Osteoblast (primary cell): Measurements from ENCODE around the gene OBSL1. TPM values are rescaled to one million over a fixed set of nuclear protein-coding genes. Genes with fewer than 3 reads are reported as not detected.

ENCODE experiments used
- DNase-seq: peaks from one replicate; pipeline ENCODE4 v3.0.0; 2011; ENCODE audit warnings: low spot score, mixed read lengths; ENCODE audit not compliant: insufficient read length; ENCODE audit errors: missing footprints
- H2AFZ ChIP-seq: 2 replicates; pipeline ENCODE4 v1.6.0; 2011; ENCODE audit warnings: mild to moderate bottlenecking, low read length
- H3K27ac ChIP-seq: 2 replicates; pipeline ENCODE4 v1.5.1; 2011; ENCODE audit warnings: mild to moderate bottlenecking, low read depth, low read length, moderate library complexity
- H3K27me3 ChIP-seq: 2 replicates; pipeline ENCODE4 v1.6.0; 2012; ENCODE audit warnings: mild to moderate bottlenecking, control low read depth, inconsistent platforms, low read length, moderate library complexity; ENCODE audit not compliant: insufficient read depth
- H3K36me3 ChIP-seq: 2 replicates; pipeline ENCODE4 v1.5.1; 2011; ENCODE audit warnings: mild to moderate bottlenecking, low read length, control low read depth, moderate library complexity; ENCODE audit not compliant: insufficient read depth
- H3K4me1 ChIP-seq: 2 replicates; pipeline ENCODE4 v1.5.1; 2011; ENCODE audit warnings: mild to moderate bottlenecking, low read length, control low read depth, moderate library complexity; ENCODE audit not compliant: insufficient read depth
- H3K4me2 ChIP-seq: 2 replicates; pipeline ENCODE4 v1.6.0; 2011; ENCODE audit warnings: mild to moderate bottlenecking, low read length; ENCODE audit not compliant: insufficient read depth
- H3K4me3 ChIP-seq: fragments of 200-600 bp; sonication (generic); 3 replicates; pipeline ENCODE4 v1.5.1; 2012; ENCODE audit warnings: mild to moderate bottlenecking, low read length, inconsistent platforms; ENCODE audit not compliant: insufficient read depth
- H3K79me2 ChIP-seq: 2 replicates; pipeline ENCODE4 v1.6.0; 2012; ENCODE audit warnings: mild to moderate bottlenecking, low read length, control low read depth, inconsistent platforms; ENCODE audit not compliant: insufficient read depth
- H3K9me3 ChIP-seq: 2 replicates; pipeline ENCODE4 v1.5.1; 2011; ENCODE audit warnings: low read depth, low read length, control low read depth
- H4K20me1 ChIP-seq: 2 replicates; pipeline ENCODE4 v1.6.0; 2012; ENCODE audit warnings: mild to moderate bottlenecking, low read length, control low read depth; ENCODE audit not compliant: insufficient read depth
- total RNA-seq: library from RNA; depleted of rRNA; stranded (reverse); fragments of >200 nt; gene quantifications from 2 replicates; pipeline ENCODE4 v1.2.3, GENCODE V29; 2012
- TF ChIP-seq, protein P1 (sequence below): IDR thresholded peaks from 2 replicates; pipeline ENCODE4 v1.5.1; 2011; ENCODE audit warnings: mild to moderate bottlenecking, low read depth, low read length, moderate library complexity; ENCODE audit errors: extremely low read depth

The OBSL1 gene
- total RNA-seq, 1 donor, result 65.9 TPM

DNA sequence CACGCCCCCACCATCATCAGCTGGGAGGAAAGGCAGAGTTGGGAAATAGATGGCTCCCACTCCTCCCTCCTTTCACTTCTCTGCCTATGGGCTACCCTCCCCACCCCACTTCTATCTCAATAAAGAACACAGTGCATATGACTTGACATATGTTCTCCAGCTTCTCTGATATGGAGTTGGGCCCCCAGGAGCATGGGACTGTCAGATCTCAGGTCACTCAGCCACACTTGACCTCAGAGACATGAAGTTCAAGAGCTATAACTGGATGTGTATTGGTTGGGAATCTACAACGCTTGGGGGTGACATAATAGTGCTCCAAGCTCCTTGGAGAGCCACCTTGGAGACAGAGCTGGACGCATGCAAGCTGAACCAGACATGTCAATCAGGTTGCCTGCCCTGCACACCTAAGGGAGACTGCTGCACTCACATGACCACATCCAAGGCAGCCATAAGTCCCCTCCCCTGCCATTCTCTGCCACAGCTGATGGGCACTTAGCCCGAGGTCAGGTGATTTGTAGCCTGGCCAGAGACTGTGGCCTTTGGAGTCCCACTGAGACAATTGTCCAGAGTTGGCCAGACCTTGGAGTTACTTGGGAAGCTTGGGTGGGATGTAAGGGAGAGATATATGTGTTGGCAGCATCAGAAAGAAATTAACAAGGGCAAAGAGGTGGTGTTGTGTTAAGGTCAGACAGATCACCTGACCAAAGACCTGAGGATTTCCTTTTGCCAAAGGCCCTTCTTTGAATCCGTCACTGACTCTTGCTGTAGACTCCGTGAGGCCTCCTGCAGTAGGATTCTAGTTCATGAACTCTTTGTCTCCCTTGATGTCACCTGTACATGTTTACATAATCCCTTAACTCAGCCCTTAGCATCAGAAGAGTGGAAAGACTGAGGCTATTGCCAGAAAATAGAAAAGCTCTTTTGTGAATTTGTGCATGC is 4.5 kb upstream of the OBSL1 start:
- Histone ChIP-seq H3K79me2 (no peaks in the 10 kb centered on the region), H2AFZ (no peak overlapping the region), H3K27me3 (peaks cover 33% of the 10 kb centered on the region), H3K27ac (no peak overlapping the region), H3K36me3 (no peaks in the 10 kb centered on the region), H3K4me3 (no peak overlapping the region), H3K9me3 (no peaks in the 10 kb centered on the region), H3K4me1 (no peaks in the 10 kb centered on the region), H3K4me2 (no peak overlapping the region), H4K20me1 (no peaks in the 10 kb centered on the region)
- TF ChIP-seq, protein P1, sequence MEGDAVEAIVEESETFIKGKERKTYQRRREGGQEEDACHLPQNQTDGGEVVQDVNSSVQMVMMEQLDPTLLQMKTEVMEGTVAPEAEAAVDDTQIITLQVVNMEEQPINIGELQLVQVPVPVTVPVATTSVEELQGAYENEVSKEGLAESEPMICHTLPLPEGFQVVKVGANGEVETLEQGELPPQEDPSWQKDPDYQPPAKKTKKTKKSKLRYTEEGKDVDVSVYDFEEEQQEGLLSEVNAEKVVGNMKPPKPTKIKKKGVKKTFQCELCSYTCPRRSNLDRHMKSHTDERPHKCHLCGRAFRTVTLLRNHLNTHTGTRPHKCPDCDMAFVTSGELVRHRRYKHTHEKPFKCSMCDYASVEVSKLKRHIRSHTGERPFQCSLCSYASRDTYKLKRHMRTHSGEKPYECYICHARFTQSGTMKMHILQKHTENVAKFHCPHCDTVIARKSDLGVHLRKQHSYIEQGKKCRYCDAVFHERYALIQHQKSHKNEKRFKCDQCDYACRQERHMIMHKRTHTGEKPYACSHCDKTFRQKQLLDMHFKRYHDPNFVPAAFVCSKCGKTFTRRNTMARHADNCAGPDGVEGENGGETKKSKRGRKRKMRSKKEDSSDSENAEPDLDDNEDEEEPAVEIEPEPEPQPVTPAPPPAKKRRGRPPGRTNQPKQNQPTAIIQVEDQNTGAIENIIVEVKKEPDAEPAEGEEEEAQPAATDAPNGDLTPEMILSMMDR, result no peak
- DNase-seq, result no peak

DNA sequence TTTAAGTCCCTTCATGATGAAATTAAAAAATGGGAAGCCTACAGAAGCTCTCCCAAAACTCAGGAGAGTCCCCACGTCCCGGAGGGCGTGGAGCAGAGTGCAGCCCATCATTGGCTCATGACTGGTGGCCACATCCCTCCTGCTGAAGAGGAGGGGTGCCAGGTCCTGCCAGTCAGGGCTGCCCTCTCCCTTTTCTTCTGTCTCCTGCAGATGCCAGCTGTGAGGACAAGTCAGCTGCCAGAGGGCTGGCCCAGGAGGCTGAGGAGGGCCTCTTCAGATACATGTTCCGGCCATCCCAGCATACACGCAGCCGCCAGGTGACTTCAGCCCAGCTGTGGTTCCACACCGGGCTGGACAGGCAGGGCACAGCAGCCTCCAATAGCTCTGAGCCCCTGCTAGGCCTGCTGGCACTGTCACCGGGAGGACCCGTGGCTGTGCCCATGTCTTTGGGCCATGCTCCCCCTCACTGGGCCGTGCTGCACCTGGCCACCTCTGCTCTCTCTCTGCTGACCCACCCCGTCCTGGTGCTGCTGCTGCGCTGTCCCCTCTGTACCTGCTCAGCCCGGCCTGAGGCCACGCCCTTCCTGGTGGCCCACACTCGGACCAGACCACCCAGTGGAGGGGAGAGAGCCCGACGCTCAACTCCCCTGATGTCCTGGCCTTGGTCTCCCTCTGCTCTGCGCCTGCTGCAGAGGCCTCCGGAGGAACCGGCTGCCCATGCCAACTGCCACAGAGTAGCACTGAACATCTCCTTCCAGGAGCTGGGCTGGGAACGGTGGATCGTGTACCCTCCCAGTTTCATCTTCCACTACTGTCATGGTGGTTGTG is 3.4 kb upstream of the OBSL1 start:
- peaks cover 2% of the 10 kb centered on the region for H3K36me3 ChIP-seq
- H3K4me2 ChIP-seq, result no peak overlapping the region
- H3K9me3 ChIP-seq, result no peaks in the 10 kb centered on the region
- DNase-seq, result no peak
- H3K4me3 ChIP-seq, result no peak overlapping the region
- peaks cover 33% of the 10 kb centered on the region for H3K27me3 ChIP-seq
- TF ChIP-seq, protein P1, result no peak
- no peak overlapping the region for H3K27ac ChIP-seq
- peaks cover 4% of the 10 kb centered on the region for H4K20me1 ChIP-seq
- H3K4me1 ChIP-seq, result no peaks in the 10 kb centered on the region
- H3K79me2 ChIP-seq, result peaks cover under 1% of the 10 kb centered on the region
- H2AFZ ChIP-seq, result no peak overlapping the region

- Histone ChIP-seq H3K36me3 (peaks cover 10% of the 10 kb centered on the region), H3K27ac (no peak overlapping the region), H3K4me3 (no peak overlapping the region), H3K4me1 (no peaks in the 10 kb centered on the region), H4K20me1 (peaks cover 7% of the 10 kb centered on the region), H2AFZ (no peak overlapping the region), H3K79me2 (peaks cover 4% of the 10 kb centered on the region), H3K4me2 (no peak overlapping the region), H3K9me3 (no peaks in the 10 kb centered on the region), H3K27me3 (peaks cover 31% of the 10 kb centered on the region)
- TF ChIP-seq, protein P1, result no peak
- no peak for DNase-seq
These were observed 1.8 kb upstream of the OBSL1 start for GRCh38 chr2:219573166-219573565.
